ENCODE results near the gene DRD4.

- TF ChIP-seq CTCF (IDR thresholded peaks at IDR 0.05; ENCODE audit: low read depth, low read length, poor library complexity, severe bottlenecking), result no peak
- TF ChIP-seq EZH2phosphoT487 (IDR thresholded peaks at IDR 0.05; ENCODE audit: borderline replicate concordance, low read length), result no peak
Measured at GRCh38 chr11:598005-598680, 38.9 kb upstream of the DRD4 start.
